Activated CD4-positive, alpha-beta T cell treated with anti-CD3 and anti-CD28 coated beads for 48 hours (primary cell): ENCODE results near the gene CLBA1.
"Not testable (repeated sequence)": the region's sequence is repeated elsewhere in the genome, so short reads cannot be mapped to it uniquely, and the experiment has no call there.

ENCODE experiments used
- DNase-seq: peaks from one replicate; pipeline ENCODE4 v3.0.0-alpha.2; 2020

Gene CLBA1

DNA sequence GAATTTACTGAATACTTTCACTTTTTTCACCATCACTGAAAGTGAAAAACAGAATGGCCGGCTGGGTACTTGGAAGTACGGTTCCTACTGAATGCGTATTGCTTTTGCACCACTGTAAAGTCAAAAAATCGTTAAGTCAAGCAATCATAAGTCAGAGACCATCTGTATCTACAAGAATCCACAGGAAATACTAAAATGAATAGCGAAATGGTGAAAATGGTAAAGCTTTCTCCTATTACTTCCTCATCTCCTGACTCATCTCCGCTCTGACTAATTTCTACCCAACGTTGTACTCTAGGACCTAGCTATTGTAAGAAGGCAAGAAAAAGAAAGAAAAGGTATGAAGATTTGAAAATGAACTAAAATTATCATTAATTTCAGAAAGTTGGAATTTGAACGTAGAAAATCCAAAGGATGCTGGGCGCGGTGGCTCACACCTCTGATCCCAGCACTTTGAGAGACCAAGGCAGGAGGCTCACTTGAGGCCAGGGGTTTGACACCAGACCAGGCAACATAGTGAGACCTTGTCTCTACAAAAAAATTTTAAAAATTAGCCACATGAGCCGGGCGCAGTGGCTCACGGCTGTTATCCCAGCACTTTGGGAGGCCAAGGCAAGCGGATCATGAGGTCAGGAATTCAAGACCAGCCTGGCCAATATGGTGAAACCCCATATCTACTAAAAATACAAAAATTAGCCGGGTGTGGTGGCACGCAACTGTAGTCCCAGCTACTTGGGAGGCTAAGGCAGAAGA lies 40.6 kb downstream of the CLBA1 start:
- DNase-seq, result no peak

DNA sequence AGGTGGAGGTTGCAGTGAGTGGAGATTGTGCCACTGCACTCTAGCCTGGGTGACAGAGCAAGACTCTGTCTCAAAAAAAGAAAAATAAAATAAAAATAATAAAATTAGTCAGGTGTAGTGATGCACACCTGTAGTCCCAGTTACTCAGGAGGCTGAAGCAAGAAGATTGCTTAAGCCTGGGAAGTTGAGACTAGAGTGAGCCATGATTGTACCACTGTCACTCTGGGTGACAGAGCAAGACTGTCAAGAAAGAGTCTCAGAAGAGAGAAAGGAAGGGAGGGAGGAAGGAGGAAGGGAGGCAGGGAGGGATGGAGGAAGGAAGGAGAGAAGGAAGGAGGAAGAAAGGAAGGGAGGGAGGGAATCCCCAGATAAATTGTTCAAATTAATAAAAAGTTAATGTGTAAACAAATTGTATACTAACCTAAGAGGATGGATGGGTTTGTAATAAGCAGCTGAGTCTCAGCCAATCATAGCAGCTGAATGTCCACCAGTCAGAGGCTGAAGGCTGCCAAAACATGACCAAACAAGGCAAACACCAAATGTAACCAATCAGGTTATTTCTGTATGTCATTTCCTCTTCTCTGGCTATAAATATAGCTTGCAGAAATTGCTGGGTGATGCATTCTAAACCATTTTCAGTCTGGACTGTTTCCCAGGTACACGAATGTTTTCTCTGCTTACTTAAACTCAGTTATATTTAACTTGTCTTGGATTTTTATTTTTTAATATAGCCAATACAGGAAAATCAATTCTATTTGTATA lies 41.4 kb downstream of the CLBA1 start:
- no peak for DNase-seq

DNA sequence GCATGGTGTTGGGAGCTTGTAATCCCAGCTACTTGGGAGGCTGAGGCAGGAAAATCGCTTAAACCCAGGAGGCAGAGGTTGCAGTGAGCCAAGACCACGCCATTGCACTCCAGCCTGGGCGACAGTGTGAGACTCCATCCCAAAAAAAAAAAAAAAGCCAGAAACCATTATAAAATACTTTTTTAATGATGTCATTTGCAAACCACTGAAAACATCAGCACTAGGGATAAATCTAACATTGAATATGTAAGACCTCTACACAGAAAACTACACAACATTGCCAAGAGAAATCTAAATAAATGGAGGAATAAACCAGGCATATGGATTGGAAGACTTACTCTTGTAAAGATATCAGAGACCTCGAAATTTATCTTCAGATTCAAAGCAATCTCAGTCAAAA lies 42.1 kb downstream of the CLBA1 start:
- DNase-seq, result not testable (repeated sequence)

DNA sequence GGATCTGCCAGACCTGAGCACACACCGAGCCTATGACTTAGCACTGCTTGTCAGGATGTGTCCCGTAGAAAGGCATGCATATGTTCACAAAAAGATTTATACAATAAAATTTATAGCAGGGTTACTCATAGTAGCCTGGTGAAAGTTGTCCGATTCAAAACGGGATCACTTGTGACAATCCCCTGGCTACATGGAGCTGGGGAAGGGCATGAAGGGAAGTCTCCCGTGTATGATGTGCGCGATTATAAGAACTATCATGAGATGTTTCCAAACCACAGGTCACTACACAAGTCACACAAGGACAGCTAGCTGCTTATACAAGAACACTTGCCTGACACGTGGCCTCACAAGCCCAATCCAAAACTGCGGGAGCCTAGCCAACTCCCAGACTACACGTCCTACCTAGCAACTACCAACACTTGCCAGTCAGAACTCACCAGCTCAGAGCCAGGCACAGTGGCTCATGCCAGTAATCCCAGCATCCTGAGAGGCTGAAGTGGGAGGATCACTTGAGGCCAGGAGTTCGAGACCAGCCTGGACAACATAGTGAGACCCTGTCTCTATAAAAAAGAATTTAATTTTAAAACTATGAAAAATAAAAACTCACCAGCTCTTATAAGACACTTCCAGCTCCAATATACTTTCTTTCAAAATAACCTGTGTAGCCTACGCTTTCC lies 42.8 kb downstream of the CLBA1 start:
- no peak for DNase-seq

DNA sequence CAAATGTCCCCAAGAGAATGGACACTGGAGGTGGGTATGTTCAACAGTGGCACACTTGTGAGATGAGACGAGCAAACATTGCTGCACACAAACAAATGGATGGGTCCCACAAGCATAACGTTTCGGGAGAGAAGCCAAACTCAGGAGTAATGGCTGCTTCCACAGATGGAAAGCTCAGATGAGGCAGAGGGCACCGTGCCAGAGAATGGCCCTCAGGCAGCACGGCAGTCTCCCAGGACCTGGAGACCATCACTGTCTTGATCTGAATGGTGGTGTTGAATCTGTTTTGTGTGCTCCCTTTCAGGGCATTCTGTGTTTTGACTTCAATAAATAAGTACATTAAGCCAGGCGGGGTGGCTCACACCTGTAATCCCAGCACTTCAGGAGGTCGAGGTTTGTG lies 43.8 kb downstream of the CLBA1 start:
- DNase-seq, result no peak

DNA sequence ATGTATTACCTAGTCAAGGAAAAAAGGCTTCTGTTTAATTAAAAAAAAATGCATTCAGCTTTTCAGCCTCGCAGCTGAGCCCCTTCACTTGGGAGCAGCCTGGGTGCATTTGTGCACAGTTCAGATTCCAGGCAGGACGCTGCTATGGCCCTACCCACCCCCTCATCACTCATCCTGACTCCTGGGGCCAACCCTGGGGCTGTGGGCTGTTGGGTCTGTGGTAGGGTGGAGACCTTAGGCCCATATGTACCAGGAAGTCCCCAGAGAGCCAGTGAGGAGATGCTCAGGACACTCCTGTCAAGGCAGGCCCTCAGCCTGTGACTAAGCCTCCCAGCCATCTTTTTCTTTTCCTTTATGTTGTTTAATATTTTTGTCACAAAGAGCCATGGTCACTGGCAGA lies 44.6 kb downstream of the CLBA1 start:
- no peak for DNase-seq

DNA sequence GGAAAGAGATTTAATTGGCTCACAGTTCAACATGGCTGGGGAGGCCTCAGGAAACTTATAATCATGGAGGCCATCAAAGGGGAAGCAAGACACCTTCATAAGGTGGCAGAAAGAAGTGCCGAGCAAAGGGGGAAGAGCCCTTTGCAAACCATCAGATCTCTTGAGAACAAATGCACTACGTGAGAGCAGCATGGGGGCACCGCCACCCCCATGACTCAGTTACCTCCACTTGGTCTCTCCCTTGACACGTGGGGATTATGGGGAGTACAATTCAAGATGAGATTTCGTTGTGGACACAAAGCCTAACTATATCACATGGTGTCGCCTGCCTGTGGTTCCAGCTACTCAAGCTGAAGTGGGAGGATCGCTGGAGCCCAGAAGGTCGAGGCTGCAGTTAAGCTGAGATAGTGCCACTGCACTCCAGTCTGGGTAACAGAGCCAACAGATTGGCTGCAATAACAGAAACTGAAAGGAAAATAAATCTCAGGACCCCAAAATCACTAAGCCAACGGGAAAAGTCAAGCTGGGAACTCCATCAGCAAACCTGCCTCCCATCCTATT lies 45.3 kb downstream of the CLBA1 start:
- DNase-seq, result no peak

DNA sequence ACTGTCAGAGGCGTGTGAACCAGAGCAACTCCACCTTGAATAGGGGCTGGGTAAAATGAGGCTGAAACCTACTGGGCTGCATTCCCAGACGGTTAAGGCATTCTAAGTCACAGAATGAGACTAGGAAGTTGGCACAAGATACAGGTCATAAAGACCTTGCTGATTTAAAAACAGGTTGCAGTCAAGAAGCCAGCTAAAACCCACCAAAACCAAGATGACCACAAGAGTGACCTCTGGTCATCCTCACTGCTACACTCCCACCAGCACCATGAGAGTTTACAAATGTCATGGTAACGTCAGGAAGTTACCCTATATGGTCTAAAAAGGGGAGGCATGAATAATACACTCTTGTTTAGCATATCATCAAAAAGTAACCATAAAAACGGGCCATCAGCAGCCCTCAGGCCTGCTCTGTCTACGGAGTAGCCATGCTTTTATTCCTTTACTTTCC lies 46.9 kb downstream of the CLBA1 start:
- not testable (repeated sequence) for DNase-seq

DNA sequence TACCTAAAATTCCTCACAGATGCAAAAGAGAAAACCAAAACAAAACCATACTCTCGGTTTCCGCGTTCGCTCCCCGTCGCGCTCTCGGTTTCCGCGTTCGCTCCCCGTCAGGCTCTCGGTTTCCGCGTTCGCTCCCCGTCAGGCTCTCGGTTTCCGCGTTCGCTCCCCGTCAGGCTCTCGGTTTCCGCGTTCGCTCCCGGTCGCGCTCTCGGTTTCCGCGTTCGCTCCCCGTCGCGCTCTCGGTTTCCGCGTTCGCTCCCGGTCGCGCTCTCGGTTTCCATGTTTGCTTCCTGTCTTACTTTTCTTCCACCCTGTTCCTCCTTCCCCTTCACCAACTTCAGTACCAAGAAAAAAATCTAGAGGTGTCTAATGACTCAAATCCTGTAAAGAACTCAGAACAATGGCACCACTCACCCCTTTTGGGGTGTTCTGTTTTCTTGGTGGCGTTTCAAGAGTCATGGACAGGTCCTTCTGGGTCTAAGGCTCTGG lies 47.9 kb downstream of the CLBA1 start:
- not testable (repeated sequence) for DNase-seq

DNA sequence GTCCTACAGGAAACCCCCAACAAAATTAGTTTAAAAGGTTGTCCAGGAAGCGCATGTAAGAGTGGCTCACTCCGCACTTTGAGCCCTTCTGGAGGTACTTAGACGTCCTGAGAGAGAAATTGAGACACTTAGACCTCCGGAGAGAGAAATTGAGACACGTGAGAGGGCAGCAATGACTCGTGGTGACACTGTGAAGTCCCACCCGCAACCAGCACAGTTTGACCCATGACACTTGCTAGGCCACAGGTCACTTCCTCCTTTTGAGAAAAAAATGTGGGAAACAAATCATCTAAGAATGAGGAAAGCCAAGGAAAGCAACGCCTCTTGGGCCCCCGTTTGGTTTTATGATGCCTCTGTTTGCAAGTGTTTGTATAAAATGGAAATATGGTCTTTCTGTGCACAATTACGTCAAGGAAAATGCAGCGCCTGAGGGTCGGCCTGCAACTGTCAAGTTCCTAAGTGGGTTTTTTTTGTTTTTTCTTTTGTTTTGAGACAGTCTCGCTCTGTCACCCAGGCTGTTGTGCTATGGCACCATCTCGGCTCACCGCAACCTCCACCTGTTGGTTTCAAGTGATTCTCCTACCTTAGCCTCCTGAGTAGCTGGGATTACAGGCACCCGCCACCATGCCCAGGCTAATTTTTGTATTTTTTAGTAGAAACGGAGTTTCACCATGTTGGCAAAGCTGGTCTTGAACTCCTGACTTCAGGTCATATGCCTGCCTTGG lies 48.9 kb downstream of the CLBA1 start:
- no peak for DNase-seq

DNA sequence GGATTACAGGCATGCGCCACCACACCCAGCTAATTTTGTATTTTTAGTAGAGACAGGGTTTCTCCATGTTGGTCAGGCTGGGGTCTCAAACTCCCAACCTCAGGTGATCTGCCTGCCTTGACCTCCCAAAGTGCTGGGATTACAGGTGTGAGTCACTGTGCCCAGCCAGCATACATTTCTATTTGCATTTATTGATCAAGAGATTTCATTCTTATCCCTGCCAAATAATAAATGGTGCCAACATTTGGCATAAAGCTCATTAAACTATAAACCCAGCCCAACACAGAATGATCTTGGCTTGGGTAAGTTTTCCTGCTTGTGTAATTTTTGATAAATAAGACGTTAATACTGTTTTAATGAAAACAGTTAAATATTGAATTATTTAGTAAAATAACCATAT lies 50.0 kb downstream of the CLBA1 start:
- not testable (repeated sequence) for DNase-seq

DNA sequence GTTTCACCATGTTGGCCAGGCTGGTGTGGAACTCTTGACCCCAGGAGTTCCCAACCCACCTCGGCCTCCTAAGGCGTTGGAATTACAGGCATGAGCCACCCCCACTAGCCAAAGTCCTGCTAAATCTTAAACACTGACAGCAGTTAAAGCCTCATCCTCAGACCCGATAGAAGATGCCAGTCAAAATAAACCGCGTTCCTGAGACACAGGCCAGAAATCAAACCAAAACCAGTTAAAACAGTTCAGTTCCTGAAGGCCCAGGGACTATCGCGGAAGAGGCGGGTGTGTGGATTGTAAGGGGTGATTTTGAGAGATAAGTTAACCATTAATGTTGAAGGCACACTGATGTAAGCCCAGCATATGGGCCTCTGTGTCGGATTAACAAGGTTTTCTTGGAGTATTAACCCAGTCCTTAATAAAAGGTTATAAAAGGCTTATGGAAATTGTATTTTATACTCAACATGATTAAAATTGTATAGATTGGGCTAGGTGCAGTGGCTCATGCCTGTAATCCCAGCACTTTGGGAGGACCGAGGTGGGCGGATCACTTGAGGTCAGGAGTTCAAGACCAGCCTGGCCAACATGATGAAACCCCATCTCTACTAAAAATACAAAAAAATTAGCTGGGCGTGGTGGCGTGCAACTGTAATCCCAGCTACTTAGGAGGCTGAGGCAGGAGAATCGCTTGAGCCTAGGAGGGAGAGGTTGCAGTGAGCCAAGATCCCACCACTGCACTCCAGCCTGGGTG lies 54.0 kb downstream of the CLBA1 start:
- DNase-seq, result no peak

DNA sequence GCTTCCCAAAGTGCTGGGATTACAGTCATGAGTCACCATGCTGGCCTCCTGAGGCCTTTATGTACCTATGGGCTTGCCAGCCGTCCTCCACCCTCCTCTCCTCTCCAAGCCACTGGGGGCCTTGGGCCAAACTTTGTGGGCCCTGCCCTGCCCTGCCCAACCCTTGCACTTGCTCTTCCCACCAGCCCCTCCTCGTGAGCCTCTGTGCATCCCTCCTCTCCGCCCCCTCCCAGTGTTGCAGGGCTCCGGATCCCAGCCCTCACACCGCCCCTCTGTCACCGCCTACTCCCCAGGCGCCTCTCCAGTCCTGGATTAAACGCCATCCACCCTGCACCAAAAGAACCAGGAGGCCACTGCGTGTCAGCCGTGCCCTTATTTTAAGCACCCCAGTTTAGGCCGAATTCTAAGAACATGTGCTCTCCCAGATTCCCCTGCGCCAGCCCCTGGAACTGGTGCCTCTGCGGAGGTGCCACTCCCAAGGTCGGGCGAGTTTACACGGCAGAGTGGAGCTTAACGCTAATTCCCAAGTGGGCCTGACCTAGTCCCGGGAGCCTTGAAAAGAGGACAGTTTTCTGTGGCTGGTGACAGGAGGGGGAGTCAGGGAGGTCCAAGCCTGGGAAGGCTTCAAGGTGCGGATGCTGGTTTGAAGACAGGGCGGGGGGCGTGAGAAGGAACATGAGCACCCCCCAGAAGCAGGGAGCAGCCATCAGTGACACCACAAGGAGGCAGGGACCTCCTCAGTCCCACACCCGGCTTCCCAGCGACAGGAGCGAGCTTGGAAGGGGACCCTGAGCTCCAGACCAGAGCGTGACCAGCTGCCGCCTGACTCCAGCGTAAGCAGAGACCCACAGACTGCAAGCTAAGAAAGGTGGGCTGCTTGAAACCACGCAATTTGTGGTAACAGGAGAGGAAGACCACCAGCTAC lies 56.5 kb downstream of the CLBA1 start:
- DNase-seq, result no peak

DNA sequence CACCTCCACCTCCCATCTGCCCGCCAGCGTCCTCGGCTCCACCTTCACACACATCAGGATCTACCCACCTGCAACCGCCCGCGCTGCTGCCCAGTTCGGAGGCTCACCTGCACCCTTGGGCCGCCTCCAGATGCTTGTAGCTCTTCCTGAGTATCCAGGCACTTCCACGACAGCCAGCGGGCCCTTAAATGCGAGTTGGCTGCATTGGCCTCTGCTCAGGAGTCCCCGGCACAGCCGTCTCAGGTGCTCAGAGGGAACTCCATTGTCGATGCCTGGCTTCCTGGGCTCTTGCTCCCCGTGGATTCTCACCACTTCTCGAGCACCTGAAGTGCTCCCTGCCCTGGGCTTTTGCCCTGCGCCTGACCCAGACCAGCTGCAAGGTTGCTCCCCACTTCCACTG lies 57.2 kb downstream of the CLBA1 start:
- DNase-seq, result no peak

DNA sequence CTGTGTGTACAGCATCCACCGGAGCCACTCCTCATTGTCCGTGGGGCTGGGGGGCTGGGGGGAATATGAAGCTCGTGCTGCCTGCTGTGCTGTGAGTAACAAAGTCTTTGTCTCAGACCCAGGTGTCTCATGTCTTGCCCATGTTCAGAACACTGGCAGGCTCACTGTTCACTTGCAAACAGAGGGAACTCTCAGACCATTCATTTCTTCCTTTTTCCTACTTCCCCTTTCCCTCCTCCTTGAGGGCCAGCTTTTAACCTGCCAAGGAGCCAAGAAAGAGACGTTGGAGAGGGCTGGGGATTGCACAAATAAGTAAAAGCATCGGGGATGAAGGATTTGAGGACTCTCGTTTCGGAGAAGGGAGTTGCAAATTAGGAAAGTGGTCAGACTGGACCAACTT lies 58.1 kb downstream of the CLBA1 start:
- DNase-seq, result no peak
